AG10803 (cell line): Measurements from ENCODE around the gene ZAP70.

Experiments used
- DNase-seq: peaks from one replicate; pipeline ENCODE4 v3.0.0; 2010; ENCODE audit warnings: low read depth
- H3K4me3 ChIP-seq: 2 replicates; pipeline ENCODE4 v1.5.1; 2011; ENCODE audit warnings: mild to moderate bottlenecking, low read length, control low read depth
- TF ChIP-seq, protein P1 (sequence below): conservative IDR thresholded peaks from 2 replicates; pipeline ENCODE4 v1.5.1; 2011; ENCODE audit warnings: mild to moderate bottlenecking, low read length, control low read depth, inconsistent platforms

The ZAP70 gene

GRCh38 chr2:97747716-97748115, 34.3 kb downstream of the ZAP70 start:
- TF ChIP-seq, protein P1, sequence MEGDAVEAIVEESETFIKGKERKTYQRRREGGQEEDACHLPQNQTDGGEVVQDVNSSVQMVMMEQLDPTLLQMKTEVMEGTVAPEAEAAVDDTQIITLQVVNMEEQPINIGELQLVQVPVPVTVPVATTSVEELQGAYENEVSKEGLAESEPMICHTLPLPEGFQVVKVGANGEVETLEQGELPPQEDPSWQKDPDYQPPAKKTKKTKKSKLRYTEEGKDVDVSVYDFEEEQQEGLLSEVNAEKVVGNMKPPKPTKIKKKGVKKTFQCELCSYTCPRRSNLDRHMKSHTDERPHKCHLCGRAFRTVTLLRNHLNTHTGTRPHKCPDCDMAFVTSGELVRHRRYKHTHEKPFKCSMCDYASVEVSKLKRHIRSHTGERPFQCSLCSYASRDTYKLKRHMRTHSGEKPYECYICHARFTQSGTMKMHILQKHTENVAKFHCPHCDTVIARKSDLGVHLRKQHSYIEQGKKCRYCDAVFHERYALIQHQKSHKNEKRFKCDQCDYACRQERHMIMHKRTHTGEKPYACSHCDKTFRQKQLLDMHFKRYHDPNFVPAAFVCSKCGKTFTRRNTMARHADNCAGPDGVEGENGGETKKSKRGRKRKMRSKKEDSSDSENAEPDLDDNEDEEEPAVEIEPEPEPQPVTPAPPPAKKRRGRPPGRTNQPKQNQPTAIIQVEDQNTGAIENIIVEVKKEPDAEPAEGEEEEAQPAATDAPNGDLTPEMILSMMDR = no peak
- peak; percentile 96 for DNase-seq
- no peak overlapping the region for H3K4me3 ChIP-seq

DNA sequence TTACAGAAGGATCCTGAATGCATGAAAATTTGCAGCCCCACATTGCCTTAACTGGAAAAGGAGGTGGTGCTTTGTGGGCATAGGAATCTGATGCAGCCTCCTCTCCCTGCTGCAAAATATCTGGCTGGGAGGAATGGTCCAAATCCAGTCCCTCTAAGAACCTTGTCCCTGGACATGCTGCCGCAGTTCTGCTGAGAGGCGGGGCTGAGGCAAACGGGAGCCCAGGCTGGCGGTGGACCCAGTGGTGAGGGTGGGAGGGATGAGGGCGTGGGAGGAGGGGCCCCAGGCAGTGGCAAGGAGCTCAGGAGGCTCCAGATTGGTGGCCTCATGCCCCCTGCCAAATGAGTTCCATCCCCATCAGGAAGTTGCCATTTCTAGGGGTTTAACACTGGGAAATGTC, 36.2 kb downstream of the ZAP70 start:
- H3K4me3 ChIP-seq = no peak overlapping the region
- no peak for DNase-seq
- TF ChIP-seq, protein P1 = no peak

GRCh38 chr2:97750017-97750416, 36.6 kb downstream of the ZAP70 start:
- TF ChIP-seq, protein P1 = no peak
- H3K4me3 ChIP-seq = no peak overlapping the region
- no peak for DNase-seq

DNA sequence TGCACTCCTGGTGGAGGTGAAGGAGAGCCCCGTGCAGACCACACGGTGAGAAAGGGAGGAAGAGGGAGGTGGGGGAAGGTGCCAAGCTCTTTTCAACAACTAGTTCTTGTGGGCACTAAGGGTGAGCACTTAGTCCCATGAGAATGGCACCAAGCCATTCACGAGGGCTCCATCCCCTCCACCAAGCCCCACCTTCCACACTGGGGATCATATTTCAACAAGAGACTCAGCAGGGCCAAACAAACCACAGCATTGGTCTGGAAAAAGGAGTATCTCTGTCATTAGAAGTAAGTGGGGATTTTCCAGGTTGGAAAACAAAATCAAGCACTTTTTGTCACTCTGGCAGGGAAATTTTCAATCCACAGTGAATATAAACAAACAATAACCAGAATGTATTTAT, 38.4 kb downstream of the ZAP70 start:
- H3K4me3 ChIP-seq = no peak overlapping the region
- peak; percentile 16 for DNase-seq
- TF ChIP-seq, protein P1 = no peak

GRCh38 chr2:97752342-97753334, 39.3 kb downstream of the ZAP70 start:
- no peak for DNase-seq
- no peak overlapping the region for H3K4me3 ChIP-seq
- TF ChIP-seq, protein P1 = no peak

GRCh38 chr2:97754690-97755346, 41.4 kb downstream of the ZAP70 start:
- TF ChIP-seq, protein P1 = no peak
- H3K4me3 ChIP-seq = no peak overlapping the region
- DNase-seq = no peak
